Endothelial cell of umbilical vein (primary cell): ENCODE data around the gene PRKAG2. TPM values are rescaled to one million over a fixed set of nuclear protein-coding genes. Genes with fewer than 3 reads are reported as not detected.

Experiments
- BruUV-seq: library from RNA; stranded (reverse); fragments of 400-500 nt; replicated peaks from 2 replicates; lab custom pipeline; 2021; lab: Mats Ljungman, UMichigan
- CTCF ChIA-PET: fragments of 300-600, 350-600 bp; sonication (Branson Sonifier 250); formaldehyde crosslinking; loops from one replicate; lab custom pipeline; 2021; ENCODE audit warnings: antibody characterized with exemption, inconsistent platforms; lab: Charles Lee
- POLR2A ChIA-PET: fragments of 300-600, 350-600 bp; sonication (Branson Sonifier 250); formaldehyde crosslinking; loops from one replicate; lab custom pipeline; 2021; ENCODE audit warnings: antibody characterized with exemption, inconsistent platforms; lab: Charles Lee
- DNase-seq: peaks from one replicate; pipeline ENCODE4 v3.0.0-alpha.2; 2011; ENCODE audit warnings: low read depth, low spot score
- FAIRE-seq: peaks from 2 replicates; lab custom pipeline; 2011; peaks lifted over from hg19 to GRCh38; lab: Jason Lieb, UNC
- H2AFZ ChIP-seq: 2 replicates; pipeline ENCODE4 v1.6.0; 2012; ENCODE audit warnings: low read depth, low read length, control low read depth, inconsistent platforms
- H3K27ac ChIP-seq: 2 replicates; pipeline ENCODE4 v1.5.1; 2011; ENCODE audit warnings: low read depth, mild to moderate bottlenecking, control low read depth, low read length, moderate library complexity; ENCODE audit not compliant: insufficient read depth
- H3K27me3 ChIP-seq, 2 experiments: 2 replicates each; pipeline versions ENCODE4 v1.6.0 to v1.6.1; 2011; ENCODE audit warnings: low read length in 2 of 2, mixed read lengths in 1 of 2; ENCODE audit not compliant: control insufficient read depth in 2 of 2, insufficient read depth in 2 of 2
- H3K36me3 ChIP-seq, 2 experiments: 2 replicates in 1 of 2; 3 replicates in 1 of 2; pipeline ENCODE4 v1.5.1; 2011; ENCODE audit warnings: low read length in 2 of 2, mild to moderate bottlenecking in 1 of 2, moderate library complexity in 1 of 2; ENCODE audit not compliant: control insufficient read depth in 2 of 2, insufficient read depth in 2 of 2; ENCODE audit errors: extremely low read depth in 1 of 2
- H3K4me1 ChIP-seq: 3 replicates; pipeline ENCODE4 v1.5.1; 2011; ENCODE audit warnings: mild to moderate bottlenecking, low read length; ENCODE audit not compliant: control insufficient read depth, insufficient read depth; ENCODE audit errors: extremely low read depth
- H3K4me2 ChIP-seq: 2 replicates; pipeline ENCODE4 v1.6.1; 2011; ENCODE audit warnings: low read length, control low read depth, mixed read lengths; ENCODE audit not compliant: insufficient read depth
- H3K4me3 ChIP-seq, 3 experiments: fragments of 200-600 bp in 1 of 3; sonication (generic), shearing (Covaris generic) in 1 of 3; replicated peaks in 1 of 3; 2 replicates each; pipeline ENCODE4 v1.5.1; 2011 to 2016; ENCODE audit warnings: control low read depth in 3 of 3, low read length in 3 of 3, mild to moderate bottlenecking in 2 of 3, inconsistent platforms in 1 of 3, low read depth in 1 of 3, moderate library complexity in 1 of 3; ENCODE audit not compliant: insufficient read depth in 1 of 3
- H3K79me2 ChIP-seq: 2 replicates; pipeline ENCODE4 v1.6.0; 2012; ENCODE audit warnings: low read length, inconsistent platforms; ENCODE audit not compliant: control insufficient read depth, insufficient read depth
- H3K9ac ChIP-seq: replicated peaks from 2 replicates; pipeline ENCODE3; 2011; ENCODE audit warnings: low read length, control low read depth; ENCODE audit not compliant: insufficient read depth; ENCODE audit errors: extremely low read depth
- H3K9me1 ChIP-seq: replicated peaks from 3 replicates; pipeline ENCODE4 v1.6.0; 2011; ENCODE audit warnings: mild to moderate bottlenecking, low read length; ENCODE audit not compliant: control insufficient read depth, insufficient read depth; ENCODE audit errors: extremely low read depth
- H3K9me3 ChIP-seq: replicated peaks from 2 replicates; pipeline ENCODE4 v1.5.1; 2012; ENCODE audit warnings: low read length, inconsistent platforms; ENCODE audit not compliant: control insufficient read depth, insufficient read depth
- H4K20me1 ChIP-seq: replicated peaks from 2 replicates; pipeline ENCODE3; 2011; ENCODE audit warnings: mild to moderate bottlenecking, low read length; ENCODE audit not compliant: control insufficient read depth, insufficient read depth; ENCODE audit errors: extremely low read depth
- EZH2 ChIP-seq: IDR thresholded peaks from 2 replicates; pipeline ENCODE4 v1.6.1; 2012; ENCODE audit warnings: borderline replicate concordance, low read depth, mild to moderate bottlenecking, moderate library complexity, low read length, inconsistent platforms; ENCODE audit not compliant: severe bottlenecking
- FOS ChIP-seq: IDR thresholded peaks from 2 replicates; pipeline ENCODE4 v1.6.1; 2011; ENCODE audit warnings: mild to moderate bottlenecking, low read length, moderate library complexity, borderline replicate concordance; ENCODE audit not compliant: insufficient read depth
- GATA2 ChIP-seq: IDR thresholded peaks from 2 replicates; pipeline ENCODE4 v1.7.0; 2011; ENCODE audit warnings: low read depth, mild to moderate bottlenecking, moderate library complexity, mixed read lengths, low read length; ENCODE audit not compliant: insufficient read length, insufficient read depth
- JUN ChIP-seq: IDR thresholded peaks from 2 replicates; pipeline ENCODE4 v1.6.1; 2011; ENCODE audit warnings: borderline replicate concordance, low read depth; ENCODE audit not compliant: insufficient read length, insufficient read depth
- MYC ChIP-seq: IDR thresholded peaks from one replicate; pipeline ENCODE4 v1.6.1; 2011; ENCODE audit warnings: mild to moderate bottlenecking, low read depth, low read length
- POLR2A ChIP-seq: IDR thresholded peaks from 2 replicates; pipeline ENCODE4 v1.6.1; 2012; ENCODE audit warnings: low read depth, mild to moderate bottlenecking, control low read depth, low read length
- POLR2AphosphoS5 ChIP-seq: IDR thresholded peaks from 2 replicates; pipeline ENCODE4 v1.6.1; 2012; ENCODE audit warnings: low read depth, mild to moderate bottlenecking, control low read depth, low read length, moderate library complexity; ENCODE audit not compliant: insufficient read depth
- dilution Hi-C: fragments of 300-500 bp; cut with MboI; formaldehyde crosslinking; loops from one replicate; pipeline ENCODE4 v1.15.0; 2019; ENCODE audit warnings: low sequenced_read_pairs; ENCODE audit not compliant: extremely low pct_ligation_motif_present
- intact Hi-C: fragments of 100-400 bp; cut with micrococcal nuclease; formaldehyde crosslinking; loops from one replicate; pipeline ENCODE4 v1.10.0; 2022
- polyA plus RNA-seq, 4 experiments: library from polyadenylated mRNA; depleted of rRNA in 3 of 4; stranded (reverse) in 3 of 4; unstranded in 1 of 4; fragments of >200 nt; gene quantifications; 2 replicates each; pipeline versions ENCODE4 v1.2.1 to v1.2.3, GENCODE V29; 2011 to 2012; ENCODE audit warnings: missing spikeins in 1 of 4
- total RNA-seq: library from RNA; stranded (reverse); gene quantifications from 2 replicates; pipeline ENCODE4 v1.2.3, GENCODE V29; 2021
- TF ChIP-seq, protein P1 (sequence below): IDR thresholded peaks from 2 replicates; pipeline ENCODE4 v1.6.1; 2011; ENCODE audit not compliant: insufficient read depth, insufficient read length
- TF ChIP-seq, protein P2 (sequence below), 2 donors: IDR thresholded peaks; 1 replicate in 1 of 2; 2 replicates in 1 of 2; pipeline ENCODE4 v1.5.1; 2011; ENCODE audit warnings: low read length in 2 of 2, mild to moderate bottlenecking in 2 of 2, moderate library complexity in 2 of 2, control low read depth in 1 of 2, inconsistent platforms in 1 of 2, low read depth in 1 of 2; ENCODE audit not compliant: insufficient read depth in 1 of 2; ENCODE audit errors: extremely low read depth in 1 of 2

Gene PRKAG2
- total and polyA plus RNA-seq, 2 donors (not counting 3 experiments of a cell fraction or from before 2014, with no cell fraction given): 19.3 to 51.5 TPM

DNA sequence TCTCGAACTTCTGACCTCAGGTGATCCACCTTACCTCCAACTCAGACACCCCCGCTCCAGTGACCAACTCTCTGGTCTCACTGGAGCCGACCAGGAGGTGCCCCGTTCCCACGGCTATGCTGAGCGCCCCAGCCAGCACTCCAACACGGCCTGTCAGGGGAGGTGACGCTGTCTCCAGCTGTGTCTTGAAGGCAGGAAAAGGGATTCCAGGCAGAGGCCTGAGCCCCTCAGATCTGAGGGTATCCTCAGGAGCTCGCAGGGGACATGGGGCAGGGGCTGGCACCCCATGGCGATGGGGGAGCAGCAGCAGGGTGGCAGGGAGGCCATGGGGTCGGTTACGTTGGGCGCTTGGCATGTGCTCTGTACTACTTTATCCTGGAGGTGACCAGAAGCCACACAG is 262.9 kb downstream of the PRKAG2 start:
- FAIRE-seq (no peak), DNase-seq (no peak)
- Histone ChIP-seq H3K27ac (no peak overlapping the region), H3K4me3 (no peak overlapping the region), H3K9ac (no peak overlapping the region), H3K36me3 (peaks cover 0 to 4% of the 10 kb centered on the region in 2 experiments), H3K9me1 (no peaks in the 10 kb centered on the region), H3K27me3 (no peaks in the 10 kb centered on the region), H3K9me3 (no peaks in the 10 kb centered on the region), H4K20me1 (no peaks in the 10 kb centered on the region), H3K4me2 (no peak overlapping the region), H2AFZ (no peak overlapping the region), H3K79me2 (peaks cover 67% of the 10 kb centered on the region), H3K4me1 (no peaks in the 10 kb centered on the region)
- intact Hi-C loops (no loop called here), dilution Hi-C loops (no loop called here)
- TF ChIP-seq, protein P1, sequence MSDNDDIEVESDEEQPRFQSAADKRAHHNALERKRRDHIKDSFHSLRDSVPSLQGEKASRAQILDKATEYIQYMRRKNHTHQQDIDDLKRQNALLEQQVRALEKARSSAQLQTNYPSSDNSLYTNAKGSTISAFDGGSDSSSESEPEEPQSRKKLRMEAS: no peak
- TF ChIP-seq, protein P2, sequence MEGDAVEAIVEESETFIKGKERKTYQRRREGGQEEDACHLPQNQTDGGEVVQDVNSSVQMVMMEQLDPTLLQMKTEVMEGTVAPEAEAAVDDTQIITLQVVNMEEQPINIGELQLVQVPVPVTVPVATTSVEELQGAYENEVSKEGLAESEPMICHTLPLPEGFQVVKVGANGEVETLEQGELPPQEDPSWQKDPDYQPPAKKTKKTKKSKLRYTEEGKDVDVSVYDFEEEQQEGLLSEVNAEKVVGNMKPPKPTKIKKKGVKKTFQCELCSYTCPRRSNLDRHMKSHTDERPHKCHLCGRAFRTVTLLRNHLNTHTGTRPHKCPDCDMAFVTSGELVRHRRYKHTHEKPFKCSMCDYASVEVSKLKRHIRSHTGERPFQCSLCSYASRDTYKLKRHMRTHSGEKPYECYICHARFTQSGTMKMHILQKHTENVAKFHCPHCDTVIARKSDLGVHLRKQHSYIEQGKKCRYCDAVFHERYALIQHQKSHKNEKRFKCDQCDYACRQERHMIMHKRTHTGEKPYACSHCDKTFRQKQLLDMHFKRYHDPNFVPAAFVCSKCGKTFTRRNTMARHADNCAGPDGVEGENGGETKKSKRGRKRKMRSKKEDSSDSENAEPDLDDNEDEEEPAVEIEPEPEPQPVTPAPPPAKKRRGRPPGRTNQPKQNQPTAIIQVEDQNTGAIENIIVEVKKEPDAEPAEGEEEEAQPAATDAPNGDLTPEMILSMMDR (IDR thresholded peaks at IDR 0.05; ENCODE audit: extremely low read depth in 1 of 2, insufficient read depth in 1 of 2, low read depth in 1 of 2, low read length in 2 of 2): no peak
- TF ChIP-seq GATA2: no peak
- no peak for TF ChIP-seq EZH2
- no peak for TF ChIP-seq POLR2AphosphoS5
- TF ChIP-seq JUN: no peak
- no peak for TF ChIP-seq POLR2A
- no peak for TF ChIP-seq FOS
- TF ChIP-seq MYC: no peak
- ChIA-PET CTCF (interaction anchor here (3.0 kb wide), 1 partner anchor 13 kb away, joined by 9 read pairs; no protein-coding TSS in a partner anchor), POLR2A (no interaction called here)
- no TSS peak for BruUV-seq
